HEK293 (cell line): Measurements from ENCODE around the gene CALB2.

Source experiments
- MEIS1 ChIP-seq: sonication (generic); formaldehyde crosslinking; IDR thresholded peaks from 2 replicates; pipeline ENCODE4 v1.8.1; 2022; ENCODE audit warnings: missing genetic modification reagents, mild to moderate bottlenecking, borderline replicate concordance
- OSR2 ChIP-seq: fragments of 450-650 bp; formaldehyde crosslinking; IDR thresholded peaks from 2 replicates; pipeline ENCODE4 v1.5.1; 2016; ENCODE audit warnings: missing biosample characterization, missing genetic modification characterization
- PRDM1 ChIP-seq: fragments of 450-650 bp; formaldehyde crosslinking; IDR thresholded peaks from 2 replicates; pipeline ENCODE4; 2016; ENCODE audit warnings: missing biosample characterization, missing genetic modification characterization
- ZBTB8A ChIP-seq: fragments of 450-650 bp; formaldehyde crosslinking; IDR thresholded peaks from 2 replicates; pipeline ENCODE4 v1.5.1; 2016; ENCODE audit warnings: missing biosample characterization, missing genetic modification characterization
- ZNF121 ChIP-seq: fragments of 450-650 bp; formaldehyde crosslinking; IDR thresholded peaks from 2 replicates; pipeline ENCODE4 v1.5.1; 2016; ENCODE audit warnings: missing biosample characterization, missing genetic modification characterization
- ZNF155 ChIP-seq: fragments of 450-650 bp; formaldehyde crosslinking; IDR thresholded peaks from 2 replicates; pipeline ENCODE4 v1.5.1; 2016; ENCODE audit warnings: missing biosample characterization, missing genetic modification characterization
- ZNF677 ChIP-seq: fragments of 450-650 bp; IDR thresholded peaks from 2 replicates; pipeline ENCODE4 v1.5.0; 2018; ENCODE audit warnings: missing biosample characterization, mild to moderate bottlenecking, missing genetic modification characterization, moderate library complexity
- TF ChIP-seq, protein P1 (sequence below): fragments of 450-650 bp; formaldehyde crosslinking; IDR thresholded peaks from 2 replicates; pipeline ENCODE4 v1.5.1; 2016; ENCODE audit warnings: missing biosample characterization, missing genetic modification characterization
- TF ChIP-seq, protein P2 (sequence below): IDR thresholded peaks from 2 replicates; pipeline ENCODE4 v1.6.1; 2011; ENCODE audit warnings: mild to moderate bottlenecking, low read depth, low read length, borderline replicate concordance

DNA sequence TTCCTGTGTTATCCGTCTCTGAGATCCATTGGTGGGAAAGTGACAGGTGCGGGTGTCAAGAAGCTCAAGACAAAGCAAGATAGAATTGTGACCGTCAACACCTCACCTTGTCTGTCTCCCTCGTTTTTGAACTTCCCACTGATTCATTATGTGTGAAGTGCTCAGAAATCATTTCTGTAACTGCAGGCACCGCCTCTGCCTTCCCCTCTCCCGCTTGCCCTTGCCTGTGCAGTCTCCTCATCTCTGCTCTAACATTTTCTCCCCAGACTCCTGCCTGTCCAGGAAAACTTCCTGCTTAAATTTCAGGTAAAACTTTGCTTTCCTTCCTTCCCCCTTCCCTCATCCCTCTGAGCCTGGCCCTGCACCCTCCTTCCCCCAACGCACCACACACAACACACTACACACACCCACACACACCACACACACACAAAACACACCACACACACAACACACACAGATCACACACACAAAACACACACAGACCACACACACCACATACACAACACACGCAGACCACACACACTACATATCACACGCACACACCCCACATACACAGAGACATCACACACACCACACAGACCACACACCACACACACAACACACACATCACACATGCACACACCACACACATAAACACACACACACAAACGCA lies 25.7 kb downstream of the CALB2 start:
- TF ChIP-seq MEIS1 (no peak), ZBTB8A (tag by site-specific recombination) (no peak), ZNF677 (no peak), OSR2 (tag by site-specific recombination) (no peak), ZNF121 (no peak), PRDM1 (no peak), ZNF155 (tag by site-specific recombination) (no peak)
- TF ChIP-seq, protein P1, sequence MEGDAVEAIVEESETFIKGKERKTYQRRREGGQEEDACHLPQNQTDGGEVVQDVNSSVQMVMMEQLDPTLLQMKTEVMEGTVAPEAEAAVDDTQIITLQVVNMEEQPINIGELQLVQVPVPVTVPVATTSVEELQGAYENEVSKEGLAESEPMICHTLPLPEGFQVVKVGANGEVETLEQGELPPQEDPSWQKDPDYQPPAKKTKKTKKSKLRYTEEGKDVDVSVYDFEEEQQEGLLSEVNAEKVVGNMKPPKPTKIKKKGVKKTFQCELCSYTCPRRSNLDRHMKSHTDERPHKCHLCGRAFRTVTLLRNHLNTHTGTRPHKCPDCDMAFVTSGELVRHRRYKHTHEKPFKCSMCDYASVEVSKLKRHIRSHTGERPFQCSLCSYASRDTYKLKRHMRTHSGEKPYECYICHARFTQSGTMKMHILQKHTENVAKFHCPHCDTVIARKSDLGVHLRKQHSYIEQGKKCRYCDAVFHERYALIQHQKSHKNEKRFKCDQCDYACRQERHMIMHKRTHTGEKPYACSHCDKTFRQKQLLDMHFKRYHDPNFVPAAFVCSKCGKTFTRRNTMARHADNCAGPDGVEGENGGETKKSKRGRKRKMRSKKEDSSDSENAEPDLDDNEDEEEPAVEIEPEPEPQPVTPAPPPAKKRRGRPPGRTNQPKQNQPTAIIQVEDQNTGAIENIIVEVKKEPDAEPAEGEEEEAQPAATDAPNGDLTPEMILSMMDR (tag by site-specific recombination) = no peak
- TF ChIP-seq, protein P2, sequence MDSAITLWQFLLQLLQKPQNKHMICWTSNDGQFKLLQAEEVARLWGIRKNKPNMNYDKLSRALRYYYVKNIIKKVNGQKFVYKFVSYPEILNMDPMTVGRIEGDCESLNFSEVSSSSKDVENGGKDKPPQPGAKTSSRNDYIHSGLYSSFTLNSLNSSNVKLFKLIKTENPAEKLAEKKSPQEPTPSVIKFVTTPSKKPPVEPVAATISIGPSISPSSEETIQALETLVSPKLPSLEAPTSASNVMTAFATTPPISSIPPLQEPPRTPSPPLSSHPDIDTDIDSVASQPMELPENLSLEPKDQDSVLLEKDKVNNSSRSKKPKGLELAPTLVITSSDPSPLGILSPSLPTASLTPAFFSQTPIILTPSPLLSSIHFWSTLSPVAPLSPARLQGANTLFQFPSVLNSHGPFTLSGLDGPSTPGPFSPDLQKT = no peak
